ENCODE measurements around the gene TCF7L1.

TCF7L1 gene

GRCh38 chr2:85356186-85356585 is 223.0 kb downstream of the TCF7L1 start:
- H3K27me3 ChIP-seq (ENCODE audit: control insufficient read depth, low read length) = no peaks in the 10 kb centered on the region
- no peaks in the 10 kb centered on the region for H3F3A ChIP-seq (ENCODE audit: control insufficient read depth, insufficient read depth)
- TF ChIP-seq CTCF (IDR thresholded peaks at IDR 0.05; ENCODE audit: low read depth, low read length, poor library complexity, severe bottlenecking) (no peak), EZH2phosphoT487 (IDR thresholded peaks at IDR 0.05; ENCODE audit: borderline replicate concordance, low read length) (no peak)
- H3K4me3 ChIP-seq (ENCODE audit: low read length) = no peak overlapping the region
- no peaks in the 10 kb centered on the region for H4K20me1 ChIP-seq (ENCODE audit: control insufficient read depth, insufficient read depth, low read depth, low read length)
- no peaks in the 10 kb centered on the region for H3K9me2 ChIP-seq (replicated peaks; ENCODE audit: control insufficient read depth, low read length)
- H3K4me1 ChIP-seq (ENCODE audit: control insufficient read depth, low read length) = peaks cover 19% of the 10 kb centered on the region
- H3K9me3 ChIP-seq (ENCODE audit: control insufficient read depth, insufficient read depth, low read length) = no peaks in the 10 kb centered on the region
- H3K36me3 ChIP-seq (ENCODE audit: control insufficient read depth, low read length) = peaks cover 26% of the 10 kb centered on the region
- H3K27ac ChIP-seq (ENCODE audit: low read depth, low read length) = no peak overlapping the region
- H3K79me2 ChIP-seq (ENCODE audit: control insufficient read depth, low read length) = peaks cover 34% of the 10 kb centered on the region
- H3K4me2 ChIP-seq (ENCODE audit: low read length) = no peak overlapping the region

GRCh38 chr2:85357736-85358135 is 224.5 kb downstream of the TCF7L1 start:
- Histone ChIP-seq H3K4me2 (ENCODE audit: low read length) (no peak overlapping the region), H3K79me2 (ENCODE audit: control insufficient read depth, low read length) (peaks cover 31% of the 10 kb centered on the region), H3K27me3 (ENCODE audit: control insufficient read depth, low read length) (no peaks in the 10 kb centered on the region), H3K9me2 (replicated peaks; ENCODE audit: control insufficient read depth, low read length) (no peaks in the 10 kb centered on the region), H3K4me1 (ENCODE audit: control insufficient read depth, low read length) (peaks cover 19% of the 10 kb centered on the region), H3K4me3 (ENCODE audit: low read length) (no peak overlapping the region), H4K20me1 (ENCODE audit: control insufficient read depth, insufficient read depth, low read depth, low read length) (no peaks in the 10 kb centered on the region), H3F3A (ENCODE audit: control insufficient read depth, insufficient read depth) (no peaks in the 10 kb centered on the region), H3K36me3 (ENCODE audit: control insufficient read depth, low read length) (peaks cover 21% of the 10 kb centered on the region), H3K27ac (ENCODE audit: low read depth, low read length) (no peak overlapping the region), H3K9me3 (ENCODE audit: control insufficient read depth, insufficient read depth, low read length) (no peaks in the 10 kb centered on the region)
- TF ChIP-seq CTCF (IDR thresholded peaks at IDR 0.05; ENCODE audit: low read depth, low read length, poor library complexity, severe bottlenecking) = no peak
- TF ChIP-seq EZH2phosphoT487 (IDR thresholded peaks at IDR 0.05; ENCODE audit: borderline replicate concordance, low read length) = no peak
